Measurements from ENCODE around the gene SORCS2. TPM values are rescaled to one million over a fixed set of nuclear protein-coding genes. Genes with fewer than 3 reads are reported as not detected.

SORCS2 gene
- total and polyA plus RNA-seq, 2 of the 13 experiments (the other 11 are each of a cell fraction or from before 2014, with no cell fraction given) = 0.82 to 1.0 TPM

DNA sequence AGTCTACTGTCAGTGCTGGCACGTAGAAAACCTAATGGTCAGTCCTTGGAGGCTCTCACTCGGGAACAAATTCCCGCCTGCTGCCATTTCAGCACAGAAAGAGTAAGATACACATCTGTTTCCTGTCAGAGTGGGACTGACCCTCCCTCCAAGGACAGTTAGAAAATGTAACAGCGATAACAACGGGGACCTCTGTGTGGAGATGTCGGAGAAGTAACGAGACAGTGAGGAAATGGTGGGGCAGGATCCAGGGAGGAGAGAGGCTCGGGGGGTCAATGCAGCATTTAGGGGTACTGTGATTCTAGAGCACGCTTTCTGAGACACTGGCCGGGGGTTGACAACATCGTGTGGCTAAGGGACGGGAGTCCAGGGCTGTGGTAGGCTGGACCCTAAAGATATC is 36.0 kb upstream of the SORCS2 start:
- H3K9me3 ChIP-seq (ENCODE audit: low read length) = no peaks in the 10 kb centered on the region
- DNase-seq (ENCODE audit: low spot score) (no peak), FAIRE-seq (no peak), ATAC-seq (no peak)
- peak overlapping the region in 1 of 3 experiments; percentile 19; a peak in 1 of 6 replicates for H3K4me3 ChIP-seq (replicated peaks in 1 of 3; ENCODE audit: insufficient read depth in 1 of 3, low read depth in 2 of 3, low read length in 3 of 3)
- no peak overlapping the region for H3K27ac ChIP-seq (ENCODE audit: extremely low read length, insufficient read depth, low read length)
- CTCF ChIA-PET (ENCODE audit: low intra/inter-chr PET ratio, low total read pairs) = no interaction called here
- no peaks in the 10 kb centered on the region for H3K36me3 ChIP-seq (replicated peaks in 1 of 2; ENCODE audit: control insufficient read depth in 1 of 2, insufficient read depth in 2 of 2, low read length in 2 of 2)
- H3K27me3 ChIP-seq (ENCODE audit: control insufficient read depth in 1 of 2, insufficient read depth in 2 of 2, low read length in 2 of 2) = peaks cover 8 to 33% of the 10 kb centered on the region in 2 experiments; a peak in 4 of 5 replicates
- peak overlapping the region; percentile 37; the same call in 1 of the 2 replicates for H3K4me2 ChIP-seq (ENCODE audit: low read depth, low read length)
- TF ChIP-seq TP53 (CRISPR knock-in tag; conservative IDR thresholded peaks at IDR 0.05) (no peak), GTF2F1 (IDR thresholded peaks at IDR 0.05; ENCODE audit: low read length) (no peak), ZC3H13 (CRISPR knock-in tag; IDR thresholded peaks at IDR 0.05) (no peak), TFDP1 (CRISPR knock-in tag; IDR thresholded peaks at IDR 0.05; ENCODE audit: borderline replicate concordance) (0 out of 2 replicates have a peak, but pooled peaks have one; percentile 17), ZNF496 (CRISPR knock-in tag; IDR thresholded peaks at IDR 0.05; ENCODE audit: insufficient replicate concordance) (no peak), SAP130 (CRISPR knock-in tag; IDR thresholded peaks at IDR 0.05; ENCODE audit: low read depth) (0 out of 2 replicates have a peak, but pooled peaks have one; percentile 26), RNF2 (conservative IDR thresholded peaks at IDR 0.05; ENCODE audit: low read depth) (no peak)
- TF ChIP-seq, protein P1, sequence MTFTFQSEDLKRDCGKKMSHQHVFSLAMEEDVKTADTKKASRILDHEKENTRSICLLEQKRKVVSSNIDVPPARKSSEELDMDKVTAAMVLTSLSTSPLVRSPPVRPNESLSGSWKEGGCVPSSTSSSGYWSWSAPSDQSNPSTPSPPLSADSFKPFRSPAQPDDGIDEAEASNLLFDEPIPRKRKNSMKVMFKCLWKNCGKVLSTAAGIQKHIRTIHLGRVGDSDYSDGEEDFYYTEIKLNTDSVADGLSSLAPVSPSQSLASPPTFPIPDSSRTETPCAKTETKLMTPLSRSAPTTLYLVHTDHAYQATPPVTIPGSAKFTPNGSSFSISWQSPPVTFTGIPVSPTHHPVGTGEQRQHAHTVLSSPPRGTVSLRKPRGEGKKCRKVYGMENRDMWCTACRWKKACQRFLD (CRISPR knock-in tag; IDR thresholded peaks at IDR 0.05; ENCODE audit: borderline replicate concordance) = no peak
- intact Hi-C loops (cut with micrococcal nuclease; ENCODE audit: unreplicated experiment) = no loop called here
- H3K4me1 ChIP-seq (ENCODE audit: insufficient read depth, low read length) = peaks cover 44% of the 10 kb centered on the region
- POLR2A ChIA-PET = no interaction called here
- no TSS peak for BruUV-seq (replicated peaks)
- no peaks in the 10 kb centered on the region for H3K79me2 ChIP-seq (ENCODE audit: insufficient read depth, low read length)
- in situ Hi-C loops (cut with HindIII; ENCODE audit: extremely low pct_ligation_motif_present, low pct_unique_long_range_greater_than_20kb) = no loop called here
- WGBS (ENCODE audit: low lambda C conversion rate) = 20% methylated on average over 12 of the region's 12 CpGs
- no peaks in the 10 kb centered on the region for H4K20me1 ChIP-seq (ENCODE audit: insufficient read depth, low read length)
- no peak overlapping the region for H3K9ac ChIP-seq (ENCODE audit: insufficient read depth, low read depth, low read length)
- no peak overlapping the region for H2AFZ ChIP-seq (ENCODE audit: low read length)
